T-helper 22 cell (primary cell): ENCODE results near the gene ILF3.
"Not testable (repeated sequence)": the region's sequence is repeated elsewhere in the genome, so short reads cannot be mapped to it uniquely, and the experiment has no call there.

Experiments
- DNase-seq: peaks from one replicate; pipeline ENCODE4 v3.0.0-alpha.2; 2020; ENCODE audit warnings: low read depth

The ILF3 gene

GRCh38 chr19:10642473-10643171 lies 11.5 kb upstream of the ILF3 start:
- no peak for DNase-seq

GRCh38 chr19:10643172-10643967 lies 10.8 kb upstream of the ILF3 start:
- DNase-seq = no peak

GRCh38 chr19:10643968-10644259 lies 10.2 kb upstream of the ILF3 start:
- DNase-seq = no peak

- DNase-seq = peak; percentile 63
Observed at GRCh38 chr19:10644260-10645007, 9.7 kb upstream of the ILF3 start.

GRCh38 chr19:10646456-10647159 lies 7.5 kb upstream of the ILF3 start:
- DNase-seq = no peak

- DNase-seq = no peak
Observed at GRCh38 chr19:10648360-10648759, 5.8 kb upstream of the ILF3 start.

GRCh38 chr19:10651851-10652250 lies 2.3 kb upstream of the ILF3 start:
- no peak for DNase-seq

GRCh38 chr19:10653482-10653731 lies 739 bp upstream of the ILF3 start:
- DNase-seq = no peak

GRCh38 chr19:10654610-10655456 lies 687 bp downstream of the ILF3 start:
- peak; percentile 41 for DNase-seq

- DNase-seq = no peak
Observed at GRCh38 chr19:10655457-10656312, 1.5 kb downstream of the ILF3 start.

- DNase-seq = no peak
Observed at GRCh38 chr19:10660346-10660745, 6.2 kb downstream of the ILF3 start.

GRCh38 chr19:10661946-10662345 lies 7.8 kb downstream of the ILF3 start:
- DNase-seq = no peak

- DNase-seq = no peak
Observed at GRCh38 chr19:10662384-10663251, 8.5 kb downstream of the ILF3 start.

GRCh38 chr19:10663252-10663563 lies 9.1 kb downstream of the ILF3 start:
- DNase-seq = not testable (repeated sequence)

- DNase-seq = no peak
Observed at GRCh38 chr19:10667867-10668266, 13.7 kb downstream of the ILF3 start.

GRCh38 chr19:10669246-10669645 lies 15.1 kb downstream of the ILF3 start:
- DNase-seq = no peak

GRCh38 chr19:10670182-10670581 lies 16.0 kb downstream of the ILF3 start:
- DNase-seq = no peak

- DNase-seq = no peak
Observed at GRCh38 chr19:10670876-10671804, 17.0 kb downstream of the ILF3 start.

- DNase-seq = not testable (repeated sequence)
Observed at GRCh38 chr19:10671922-10672321, 17.8 kb downstream of the ILF3 start.
